ENCODE measurements around the gene PDCD5. TPM values are rescaled to one million over a fixed set of nuclear protein-coding genes. Genes with fewer than 3 reads are reported as not detected.
"Not testable (repeated sequence)": the region's sequence is repeated elsewhere in the genome, so short reads cannot be mapped to it uniquely, and the experiment has no call there.

Gene PDCD5
- total RNA-seq, 1 experiment from 2014 or later, result 154 TPM

DNA sequence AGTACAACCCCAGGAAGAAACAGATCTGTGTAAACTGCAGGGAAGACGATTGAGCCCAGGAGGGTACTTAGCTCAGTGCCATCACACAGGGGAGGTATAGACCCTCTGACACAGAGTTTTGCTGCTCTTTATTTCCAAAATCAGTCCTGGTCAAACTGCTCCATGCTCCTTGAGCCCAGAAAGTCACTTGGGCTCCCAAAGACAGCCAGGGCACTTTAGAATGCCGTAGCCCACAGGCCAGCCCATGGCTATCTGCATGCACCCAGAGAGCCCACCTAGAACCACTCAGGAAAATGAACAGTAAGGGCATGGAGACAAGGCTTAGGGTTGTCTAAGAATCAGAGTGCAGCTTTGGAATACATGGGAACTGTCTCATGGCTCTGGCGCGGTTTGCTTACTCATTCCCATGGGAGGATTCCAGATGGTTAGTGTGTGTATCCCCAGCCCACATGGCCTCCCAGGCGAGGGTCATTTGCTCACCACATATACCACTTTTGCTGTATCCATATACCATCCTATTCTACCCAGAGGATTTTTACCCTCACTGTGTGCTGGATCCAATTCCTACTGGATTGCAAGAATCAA is 14.7 kb upstream of the PDCD5 start:
- intact Hi-C loops (cut with micrococcal nuclease; ENCODE audit: unreplicated experiment), result no loop called here
- Mint-ChIP-seq H3K4me1 (ENCODE audit: low read depth, unreplicated experiment) (peaks cover 11% of the 10 kb centered on the region), H3K27me3 (ENCODE audit: unreplicated experiment) (peaks cover 35% of the 10 kb centered on the region), H3K9me3 (ENCODE audit: low read depth, unreplicated experiment) (no peaks in the 10 kb centered on the region), H3K36me3 (ENCODE audit: insufficient read depth, unreplicated experiment) (no peaks in the 10 kb centered on the region), H3K27ac (ENCODE audit: unreplicated experiment) (no peak overlapping the region), H3K4me3 (ENCODE audit: low read depth, unreplicated experiment) (no peak overlapping the region)
- no peak for DNase-seq
- CTCF ChIA-PET, result interaction anchor here (0.7 kb wide), 1 partner anchor 15 kb away, joined by 3 read pairs; the partner anchor contains the start of gene PDCD5
- BruUV-seq (replicated peaks), result no TSS peak
- TF ChIP-seq, protein P1, sequence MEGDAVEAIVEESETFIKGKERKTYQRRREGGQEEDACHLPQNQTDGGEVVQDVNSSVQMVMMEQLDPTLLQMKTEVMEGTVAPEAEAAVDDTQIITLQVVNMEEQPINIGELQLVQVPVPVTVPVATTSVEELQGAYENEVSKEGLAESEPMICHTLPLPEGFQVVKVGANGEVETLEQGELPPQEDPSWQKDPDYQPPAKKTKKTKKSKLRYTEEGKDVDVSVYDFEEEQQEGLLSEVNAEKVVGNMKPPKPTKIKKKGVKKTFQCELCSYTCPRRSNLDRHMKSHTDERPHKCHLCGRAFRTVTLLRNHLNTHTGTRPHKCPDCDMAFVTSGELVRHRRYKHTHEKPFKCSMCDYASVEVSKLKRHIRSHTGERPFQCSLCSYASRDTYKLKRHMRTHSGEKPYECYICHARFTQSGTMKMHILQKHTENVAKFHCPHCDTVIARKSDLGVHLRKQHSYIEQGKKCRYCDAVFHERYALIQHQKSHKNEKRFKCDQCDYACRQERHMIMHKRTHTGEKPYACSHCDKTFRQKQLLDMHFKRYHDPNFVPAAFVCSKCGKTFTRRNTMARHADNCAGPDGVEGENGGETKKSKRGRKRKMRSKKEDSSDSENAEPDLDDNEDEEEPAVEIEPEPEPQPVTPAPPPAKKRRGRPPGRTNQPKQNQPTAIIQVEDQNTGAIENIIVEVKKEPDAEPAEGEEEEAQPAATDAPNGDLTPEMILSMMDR (IDR thresholded peaks at IDR 0.05; ENCODE audit: unreplicated experiment), result no peak

- CTCF ChIA-PET, result no interaction called here
- H3K9me3 Mint-ChIP-seq (ENCODE audit: low read depth, unreplicated experiment), result no peaks in the 10 kb centered on the region
- no TSS peak for BruUV-seq (replicated peaks)
- no peak overlapping the region for H3K4me3 Mint-ChIP-seq (ENCODE audit: low read depth, unreplicated experiment)
- intact Hi-C loops (cut with micrococcal nuclease; ENCODE audit: unreplicated experiment), result no loop called here
- no peak for DNase-seq
- H3K27ac Mint-ChIP-seq (ENCODE audit: unreplicated experiment), result no peak overlapping the region
- peaks cover 35% of the 10 kb centered on the region for H3K27me3 Mint-ChIP-seq (ENCODE audit: unreplicated experiment)
- peaks cover 11% of the 10 kb centered on the region for H3K4me1 Mint-ChIP-seq (ENCODE audit: low read depth, unreplicated experiment)
- TF ChIP-seq, protein P1 (IDR thresholded peaks at IDR 0.05; ENCODE audit: unreplicated experiment), result no peak
- H3K36me3 Mint-ChIP-seq (ENCODE audit: insufficient read depth, unreplicated experiment), result no peaks in the 10 kb centered on the region
These were observed 13.5 kb upstream of the PDCD5 start for GRCh38 chr19:32567486-32567885.

DNA sequence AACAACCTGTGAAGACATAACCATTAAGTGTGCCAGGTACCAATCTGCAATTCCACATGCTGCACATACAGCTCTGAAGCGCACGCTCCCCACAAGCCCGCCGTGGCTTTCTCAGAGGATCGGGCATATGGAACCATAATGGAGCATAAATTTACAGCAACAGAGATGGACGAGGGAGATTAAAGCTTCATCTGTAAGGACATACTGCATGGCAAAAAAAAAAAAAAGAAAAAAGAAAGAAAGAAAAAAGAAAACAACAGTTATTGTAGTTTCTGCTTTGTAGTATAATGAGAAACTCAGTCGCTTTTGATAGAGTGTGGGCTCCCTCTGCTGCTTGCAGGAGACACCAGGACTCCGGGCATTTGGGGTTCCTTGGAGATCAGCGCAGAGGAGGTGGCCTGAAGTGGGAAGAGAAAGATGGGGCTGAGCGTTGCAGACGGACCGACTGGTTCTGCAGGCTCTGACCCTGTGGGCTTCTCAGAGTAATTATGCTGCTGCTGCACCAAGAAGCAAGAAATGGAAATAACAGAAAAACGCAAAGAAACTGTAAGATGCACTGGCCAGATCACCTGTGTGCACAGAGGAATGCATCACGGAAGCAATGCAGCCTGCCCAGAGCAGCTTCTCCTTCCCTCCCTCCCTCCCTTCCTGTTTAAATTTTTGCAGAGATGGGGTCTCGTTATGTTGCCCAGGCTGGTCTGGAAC is 10.8 kb upstream of the PDCD5 start:
- Mint-ChIP-seq H3K4me3 (ENCODE audit: low read depth, unreplicated experiment) (no peak overlapping the region), H3K36me3 (ENCODE audit: insufficient read depth, unreplicated experiment) (no peaks in the 10 kb centered on the region), H3K4me1 (ENCODE audit: low read depth, unreplicated experiment) (peaks cover 11% of the 10 kb centered on the region), H3K9me3 (ENCODE audit: low read depth, unreplicated experiment) (no peaks in the 10 kb centered on the region), H3K27ac (ENCODE audit: unreplicated experiment) (no peak overlapping the region), H3K27me3 (ENCODE audit: unreplicated experiment) (peaks cover 46% of the 10 kb centered on the region)
- peak; percentile 68 for DNase-seq
- TF ChIP-seq, protein P1 (IDR thresholded peaks at IDR 0.05; ENCODE audit: unreplicated experiment), result peak; percentile 74
- intact Hi-C loops (cut with micrococcal nuclease; ENCODE audit: unreplicated experiment), result loop anchor here (1.0 to 2.0 kb wide), 4 partner anchors 106 to 1903 kb away; no protein-coding TSS in a partner anchor
- CTCF ChIA-PET, result interaction anchor here (0.8 to 1.6 kb wide), 4 partner anchors 9 to 233 kb away, joined by 3 to 5 read pairs (median 4); no protein-coding TSS in a partner anchor
- BruUV-seq (replicated peaks), result no TSS peak

- H3K36me3 Mint-ChIP-seq (ENCODE audit: insufficient read depth, unreplicated experiment); H3K4me3 Mint-ChIP-seq (ENCODE audit: low read depth, unreplicated experiment); H3K9me3 Mint-ChIP-seq (ENCODE audit: low read depth, unreplicated experiment); H3K27ac Mint-ChIP-seq (ENCODE audit: unreplicated experiment); DNase-seq; BruUV-seq (replicated peaks); CTCF ChIA-PET: not testable (repeated sequence)
- Mint-ChIP-seq H3K27me3 (ENCODE audit: unreplicated experiment) (peaks cover 40% of the 10 kb centered on the region), H3K4me1 (ENCODE audit: low read depth, unreplicated experiment) (peaks cover 11% of the 10 kb centered on the region)
- intact Hi-C loops (cut with micrococcal nuclease; ENCODE audit: unreplicated experiment), result loop anchor here (2.0 kb wide), 2 partner anchors 285 to 1905 kb away; no protein-coding TSS in a partner anchor
These were observed 9.4 kb upstream of the PDCD5 start for GRCh38 chr19:32571471-32572075.

DNA sequence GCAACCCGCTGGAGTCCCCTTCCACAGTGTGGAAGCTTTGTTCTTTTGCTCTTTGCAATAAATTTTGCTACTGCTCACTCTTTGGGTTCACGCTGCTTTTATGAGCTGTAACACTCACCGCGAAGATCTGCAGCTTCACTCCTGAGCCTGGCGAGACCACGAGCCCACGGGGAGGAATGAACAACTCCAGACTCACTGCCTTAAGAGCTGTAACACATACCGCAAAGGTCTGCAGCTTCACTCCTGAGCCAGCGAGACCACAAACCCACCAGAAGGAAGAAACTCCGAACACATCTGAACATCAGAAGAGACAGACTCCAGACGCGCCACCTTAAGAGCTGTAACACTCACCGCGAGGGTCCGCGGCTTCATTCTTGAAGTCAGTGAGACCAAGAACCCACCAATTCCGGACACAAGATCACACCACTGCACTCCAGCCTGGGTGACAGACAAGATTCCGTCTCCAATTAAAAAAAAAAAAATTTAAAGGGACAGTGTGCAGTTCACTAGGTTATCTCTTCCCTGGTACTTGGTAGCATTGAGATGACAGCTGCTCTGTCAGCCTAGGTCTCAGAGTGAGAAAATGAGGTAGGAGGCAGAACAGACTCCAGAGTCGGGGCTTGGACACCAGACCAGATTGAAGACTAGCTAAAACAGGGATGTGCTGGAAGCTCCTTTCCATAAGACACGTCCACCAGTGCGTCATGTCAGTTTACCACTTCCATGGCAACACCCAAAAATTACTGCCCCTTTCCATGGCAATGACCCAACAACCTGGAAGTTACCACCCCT is 8.1 kb upstream of the PDCD5 start:
- peaks cover 11% of the 10 kb centered on the region for H3K4me1 Mint-ChIP-seq (ENCODE audit: low read depth, unreplicated experiment)
- H3K9me3 Mint-ChIP-seq (ENCODE audit: low read depth, unreplicated experiment); H3K36me3 Mint-ChIP-seq (ENCODE audit: insufficient read depth, unreplicated experiment); BruUV-seq (replicated peaks); DNase-seq; CTCF ChIA-PET; H3K27ac Mint-ChIP-seq (ENCODE audit: unreplicated experiment); intact Hi-C loops (cut with micrococcal nuclease; ENCODE audit: unreplicated experiment); H3K4me3 Mint-ChIP-seq (ENCODE audit: low read depth, unreplicated experiment): not testable (repeated sequence)
- H3K27me3 Mint-ChIP-seq (ENCODE audit: unreplicated experiment), result peaks cover 39% of the 10 kb centered on the region

Data from Calu3 (cell line).